SIG-M5 treated with dmso at 0.1 percent for 504 hours (cell line): ENCODE measurements around the gene NOP56.
"Not testable (repeated sequence)": the region's sequence is repeated elsewhere in the genome, so short reads cannot be mapped to it uniquely, and the experiment has no call there.

Source experiments
- DNase-seq: peaks from one replicate; lab custom pipeline; 2025; ENCODE audit not compliant: unreplicated experiment; lab: John Stamatoyannopoulos, UW

NOP56 gene

DNA sequence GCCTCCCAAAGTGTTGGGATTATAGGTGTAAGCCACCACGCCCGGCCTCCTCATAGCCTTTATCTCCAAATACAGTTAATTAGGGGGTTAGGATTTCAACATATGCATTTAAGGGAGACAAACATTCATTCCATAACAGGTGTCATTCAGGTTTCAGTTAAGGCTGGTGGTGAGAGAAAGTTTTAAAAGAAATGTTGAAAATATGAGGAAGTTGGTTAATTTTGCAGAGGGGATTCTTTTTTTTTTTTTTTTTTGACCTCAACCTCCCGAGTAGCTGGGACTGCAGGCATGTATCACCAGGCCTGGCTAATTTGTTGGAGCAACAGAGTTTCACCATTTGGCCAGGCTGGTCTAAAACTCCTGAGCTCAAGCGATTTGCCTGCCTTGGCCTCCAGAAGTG, 27.6 kb downstream of the NOP56 start:
- peak; percentile 23 for DNase-seq

DNA sequence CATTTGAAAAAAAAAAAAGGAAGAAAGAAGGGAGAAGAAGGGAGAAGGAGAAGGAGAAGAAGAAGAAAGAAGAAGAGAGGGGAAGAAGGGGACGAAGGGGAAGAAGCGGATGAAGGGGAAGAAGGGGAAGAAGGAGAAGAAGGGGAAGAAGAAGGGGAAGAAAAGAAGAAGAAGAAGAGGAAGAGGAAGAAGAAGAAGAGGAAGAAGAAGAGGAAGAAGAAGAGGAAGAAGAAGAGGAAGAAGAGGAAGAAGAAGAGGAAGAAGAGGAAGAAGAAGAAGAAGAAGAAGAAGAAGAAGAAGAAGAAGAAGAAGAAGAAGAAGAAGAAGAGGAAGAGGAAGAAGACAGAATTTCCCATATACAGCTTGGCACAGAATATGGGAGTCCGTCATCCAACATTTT, 29.6 kb downstream of the NOP56 start:
- not testable (repeated sequence) for DNase-seq

DNA sequence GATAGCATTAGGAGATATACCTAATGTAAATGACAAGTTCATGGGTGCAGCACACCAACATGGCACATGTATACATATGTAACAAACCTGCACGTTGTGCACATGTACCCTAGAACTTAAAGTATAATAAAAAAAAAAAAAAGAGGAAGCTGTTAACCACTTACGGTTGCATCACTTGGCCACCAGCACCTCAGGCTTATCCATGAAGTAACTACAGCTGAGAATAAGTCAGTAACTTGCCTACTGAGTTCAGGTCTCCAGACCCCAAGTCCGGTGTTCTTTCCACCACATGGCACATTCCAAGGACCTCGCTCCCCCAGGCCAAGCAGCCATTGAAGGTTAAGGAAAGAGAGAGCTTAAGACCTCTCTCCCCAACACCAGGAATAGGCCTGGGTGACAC, 32.4 kb downstream of the NOP56 start:
- DNase-seq, result peak; percentile 91

DNA sequence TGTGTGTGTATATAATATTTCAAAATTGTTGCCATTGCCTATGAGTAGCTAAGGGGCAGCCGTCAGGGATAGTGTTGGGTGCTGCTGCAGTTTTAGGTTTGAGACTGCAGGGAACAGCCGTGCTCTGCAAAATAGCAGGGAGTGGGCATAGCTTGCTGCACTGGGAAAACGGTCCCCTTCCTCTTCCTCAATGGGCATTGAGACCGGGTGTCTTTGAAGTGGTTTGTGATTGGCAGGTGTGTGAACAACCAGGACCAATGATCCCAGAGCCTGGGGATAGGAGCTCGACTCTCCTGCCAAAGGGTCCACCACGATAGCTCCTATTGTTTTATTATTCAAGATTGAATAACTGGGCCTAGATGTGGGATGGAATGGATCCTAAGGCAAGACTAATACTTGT, 35.1 kb downstream of the NOP56 start:
- DNase-seq, result no peak

- DNase-seq, result peak; percentile 7
Measured at GRCh38 chr20:2688041-2688591, 35.7 kb downstream of the NOP56 start.

GRCh38 chr20:2690213-2690612, 37.8 kb downstream of the NOP56 start:
- no peak for DNase-seq

- DNase-seq, result no peak
Measured at GRCh38 chr20:2690718-2691117, 38.3 kb downstream of the NOP56 start.

DNA sequence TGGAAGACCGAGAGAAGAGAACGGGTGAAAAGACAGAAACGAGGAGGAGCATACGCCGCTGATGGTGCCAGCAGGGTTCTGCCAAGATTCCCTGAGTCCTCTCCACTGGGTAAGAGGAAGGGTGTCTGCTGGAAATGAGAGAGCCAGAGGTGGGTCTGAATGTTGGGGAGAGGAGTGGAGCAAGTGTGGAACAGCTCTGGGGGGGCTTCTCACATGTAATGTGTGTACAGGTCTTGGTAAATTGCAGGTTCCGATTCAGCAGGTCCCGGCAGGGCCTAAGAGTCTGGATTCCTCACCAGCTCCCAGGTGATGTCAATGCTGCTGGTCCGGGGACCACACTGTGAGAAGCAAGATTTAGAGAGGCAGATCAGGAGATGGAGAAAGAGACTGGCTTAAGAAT, 38.7 kb downstream of the NOP56 start:
- no peak for DNase-seq

DNA sequence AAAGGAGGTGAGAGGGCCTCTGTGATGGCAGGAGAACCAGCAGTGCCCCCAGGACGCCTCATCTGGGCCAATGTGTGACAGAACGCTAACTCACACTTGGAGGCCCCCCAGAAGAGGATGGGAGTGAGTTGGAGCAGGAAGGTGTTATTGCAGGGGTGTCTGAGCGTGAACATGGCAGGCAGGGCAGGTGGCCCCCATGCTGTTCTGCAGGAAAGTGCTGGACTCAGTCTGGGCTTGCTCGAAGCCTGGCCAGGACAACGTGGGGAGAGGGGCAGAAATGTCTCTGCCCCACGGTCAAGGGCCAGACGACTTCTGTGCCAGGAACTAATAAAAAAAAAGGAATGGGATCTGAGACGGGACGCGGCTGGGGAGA, 39.2 kb downstream of the NOP56 start:
- DNase-seq, result no peak

DNA sequence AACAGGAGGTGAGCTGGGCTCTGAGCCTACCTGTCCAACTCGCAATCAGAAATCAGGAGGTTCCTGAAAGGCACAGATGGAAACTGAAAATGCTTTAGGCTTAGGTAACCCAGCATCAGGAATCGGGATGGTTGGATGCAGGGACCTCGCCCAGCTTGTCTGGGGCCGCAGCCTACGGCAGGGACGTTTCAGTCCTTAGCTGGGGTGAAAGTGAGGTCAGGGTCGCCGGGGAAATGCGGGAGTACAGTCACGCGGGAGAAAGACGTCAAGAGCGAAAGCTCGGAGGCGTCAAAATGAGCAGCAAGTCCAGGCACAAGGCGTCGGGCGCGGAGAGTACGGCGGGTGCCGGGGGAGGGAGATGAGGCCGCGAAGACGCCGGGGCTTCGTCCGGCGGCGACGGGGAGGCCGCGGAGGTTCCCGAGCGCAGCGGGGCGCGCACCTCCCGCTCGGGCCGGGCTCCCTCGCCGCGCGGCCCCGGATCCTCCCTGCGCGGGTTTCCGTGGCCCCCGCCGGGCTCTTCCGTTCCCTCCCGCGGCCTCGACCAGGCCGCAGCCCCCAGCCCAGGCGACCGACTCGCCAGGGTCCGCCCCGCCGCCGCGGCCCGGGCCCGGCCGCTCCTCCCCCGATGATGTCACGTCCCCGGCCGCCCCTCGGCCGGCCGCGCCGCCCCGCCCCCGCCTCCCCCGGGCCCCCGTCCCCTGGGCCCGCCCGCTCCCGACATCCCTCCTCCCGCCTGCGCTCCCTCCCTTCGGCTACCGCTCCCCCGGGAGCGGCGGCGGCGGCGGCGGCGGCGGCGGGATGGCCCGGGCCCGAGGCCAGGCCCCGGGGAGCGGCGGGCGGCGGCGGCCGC, 39.8 kb downstream of the NOP56 start, which contains the start of gene EBF4:
Gene EBF4 (plus strand): TSS at position 745 of the 850 bp plus-strand sequence. CDS start 866 bp downstream, outside the sequence.
- DNase-seq, result no peak

GRCh38 chr20:2692886-2693285, 40.5 kb downstream of the NOP56 start:
- DNase-seq, result no peak

- DNase-seq, result no peak
Measured at GRCh38 chr20:2693286-2694007, 41.0 kb downstream of the NOP56 start.

DNA sequence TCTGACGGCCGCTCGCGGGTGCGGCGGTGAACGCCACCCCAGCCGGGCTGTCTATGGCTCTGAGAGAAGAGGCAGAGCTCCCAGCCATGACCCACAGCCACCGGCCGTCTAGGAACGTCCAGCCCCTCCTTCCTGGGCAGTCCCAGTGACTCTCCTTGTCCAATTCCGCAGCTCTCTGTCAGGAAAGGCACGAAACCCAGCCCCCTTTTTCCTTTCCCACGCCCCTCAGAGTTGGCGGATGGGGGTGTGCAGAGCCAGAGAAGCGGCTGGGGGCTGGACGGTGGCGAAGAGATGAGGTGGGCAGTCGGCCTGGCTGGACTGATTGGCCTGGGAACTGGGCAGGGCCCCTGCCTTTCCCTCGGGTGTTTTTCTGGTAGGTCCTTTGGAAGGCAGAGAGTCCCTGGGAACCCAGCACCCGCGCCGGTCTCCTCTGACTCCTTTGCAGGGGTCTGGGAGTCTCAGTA, 41.6 kb downstream of the NOP56 start:
- no peak for DNase-seq

GRCh38 chr20:2694519-2694918, 42.1 kb downstream of the NOP56 start:
- DNase-seq, result no peak

GRCh38 chr20:2695206-2695983, 43.0 kb downstream of the NOP56 start:
- no peak for DNase-seq

DNA sequence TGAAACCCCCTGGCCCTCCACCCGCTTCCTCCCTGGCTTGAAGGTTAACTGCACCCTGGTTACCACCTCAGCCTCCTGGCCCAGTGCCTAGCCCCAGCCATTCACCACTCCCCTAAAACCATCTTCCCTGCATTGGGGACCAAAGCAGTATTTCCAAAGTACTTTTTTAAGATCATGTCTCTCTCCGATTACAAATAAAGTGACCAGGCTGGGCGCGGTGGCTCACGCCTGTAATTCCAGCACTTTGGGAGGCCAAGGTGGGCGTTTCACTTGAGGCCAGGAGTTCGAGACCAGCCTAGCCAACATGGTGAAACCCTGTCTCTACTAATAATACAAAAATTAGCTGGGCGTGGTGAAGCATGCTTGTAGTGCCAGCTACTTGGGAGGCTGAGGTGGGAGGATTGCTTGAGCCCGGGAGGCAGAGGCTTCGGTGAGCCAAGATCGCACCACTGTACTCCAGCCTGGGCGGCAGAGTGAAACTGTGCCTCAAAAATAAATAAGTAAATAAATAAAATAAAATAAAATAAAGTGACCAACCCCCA, 43.6 kb downstream of the NOP56 start:
- DNase-seq, result not testable (repeated sequence)

- no peak for DNase-seq
Measured at GRCh38 chr20:2696646-2697045, 44.2 kb downstream of the NOP56 start.

- DNase-seq, result no peak
Measured at GRCh38 chr20:2697768-2698167, 45.3 kb downstream of the NOP56 start.

- DNase-seq, result no peak
Measured at GRCh38 chr20:2698186-2698817, 45.9 kb downstream of the NOP56 start.

GRCh38 chr20:2698912-2699311, 46.5 kb downstream of the NOP56 start:
- no peak for DNase-seq
